Measurements from ENCODE around the gene TSC2.

TSC2 gene

GRCh38 chr16:2043667-2044451 lies 3.9 kb upstream of the TSC2 start:
- DNase-seq: no peak

- DNase-seq: no peak
Measured at GRCh38 chr16:2044541-2044940, 3.2 kb upstream of the TSC2 start.

- no peak for DNase-seq
Measured at GRCh38 chr16:2045965-2046892, 1.6 kb upstream of the TSC2 start.

- peak; percentile 64 for DNase-seq
Measured at GRCh38 chr16:2046893-2047329, 874 bp upstream of the TSC2 start.

- DNase-seq: no peak
Measured at GRCh38 chr16:2048116-2048543, 345 bp downstream of the TSC2 start.

- DNase-seq: no peak
Measured at GRCh38 chr16:2053211-2053610, 5.4 kb downstream of the TSC2 start.

GRCh38 chr16:2053897-2054296 lies 6.1 kb downstream of the TSC2 start:
- no peak for DNase-seq

GRCh38 chr16:2054543-2055245 lies 6.9 kb downstream of the TSC2 start:
- no peak for DNase-seq

- DNase-seq: no peak
Measured at GRCh38 chr16:2056077-2056476, 8.3 kb downstream of the TSC2 start.

- no peak for DNase-seq
Measured at GRCh38 chr16:2056681-2057407, 9.1 kb downstream of the TSC2 start.

- no peak for DNase-seq
Measured at GRCh38 chr16:2057438-2057837, 9.7 kb downstream of the TSC2 start.

- no peak for DNase-seq
Measured at GRCh38 chr16:2058420-2058819, 10.6 kb downstream of the TSC2 start.

- no peak for DNase-seq
Measured at GRCh38 chr16:2058872-2059271, 11.1 kb downstream of the TSC2 start.

GRCh38 chr16:2060346-2060745 lies 12.6 kb downstream of the TSC2 start:
- DNase-seq: no peak

GRCh38 chr16:2061023-2061422 lies 13.2 kb downstream of the TSC2 start:
- DNase-seq: no peak

- DNase-seq: no peak
Measured at GRCh38 chr16:2061526-2061925, 13.7 kb downstream of the TSC2 start.

GRCh38 chr16:2062801-2063200 lies 15.0 kb downstream of the TSC2 start:
- no peak for DNase-seq

GRCh38 chr16:2063861-2064260 lies 16.1 kb downstream of the TSC2 start:
- no peak for DNase-seq

GRCh38 chr16:2064368-2064945 lies 16.7 kb downstream of the TSC2 start:
- DNase-seq: no peak

GRCh38 chr16:2066139-2066538 lies 18.4 kb downstream of the TSC2 start:
- DNase-seq: no peak

- DNase-seq: no peak
Measured at GRCh38 chr16:2070576-2071453, 23.0 kb downstream of the TSC2 start.

All from activated CD8-positive, alpha-beta memory T cell treated with anti-CD3 and anti-CD28 coated beads for 24 hours (primary cell).